GM12872 (cell line): Measurements from ENCODE around the gene NDRG3.

Source experiments
- CTCF ChIP-seq: IDR thresholded peaks from 3 replicates; pipeline ENCODE4 v1.5.1; 2011; ENCODE audit warnings: low read depth, mild to moderate bottlenecking, low read length, moderate library complexity; ENCODE audit not compliant: insufficient read depth

NDRG3 gene

DNA sequence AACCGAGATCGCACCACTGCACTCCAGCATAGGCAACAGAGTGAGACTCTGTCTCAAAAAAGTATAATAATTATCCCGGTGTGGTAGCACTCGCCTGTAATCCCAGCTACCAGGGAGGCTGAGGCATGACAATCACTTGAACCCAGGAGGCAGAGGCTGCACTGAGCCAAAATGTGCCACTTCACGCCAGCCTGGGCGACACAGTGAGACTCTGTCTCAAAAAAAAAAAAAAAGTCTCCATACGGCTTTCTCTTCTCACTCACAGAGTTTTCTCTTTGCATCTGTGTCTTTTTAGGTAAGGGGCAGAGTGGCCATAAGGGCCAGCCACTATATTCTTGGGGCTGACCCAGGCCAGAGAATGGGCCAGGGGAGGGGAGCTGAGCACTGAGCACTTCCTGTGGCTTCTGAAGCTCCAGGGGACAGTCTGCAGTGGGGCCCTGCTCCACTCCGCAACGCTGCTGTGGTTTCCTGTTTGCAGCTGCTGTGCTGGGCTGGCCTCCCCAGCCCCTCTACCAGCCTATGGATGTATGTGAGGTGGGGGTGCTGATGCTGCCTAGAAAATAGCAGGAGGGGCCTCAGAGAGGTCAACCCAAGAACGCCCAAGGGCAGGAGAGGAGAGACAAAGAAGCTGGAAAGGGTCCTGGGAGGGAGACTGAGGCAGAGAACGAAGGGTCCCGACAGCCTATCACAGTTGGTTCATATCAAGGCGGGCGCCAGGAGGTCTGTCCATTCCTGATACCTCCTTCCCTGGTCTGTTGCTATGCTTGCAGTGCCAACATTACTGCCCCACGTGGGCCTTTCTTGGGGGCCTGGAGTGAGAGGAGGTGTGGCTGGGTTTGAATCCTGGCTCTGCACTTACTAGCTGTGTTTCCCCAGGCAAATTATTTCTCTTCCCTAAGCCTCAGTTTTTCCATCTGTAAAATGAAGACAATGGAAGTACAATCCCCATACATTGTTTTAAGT is 115.9 kb downstream of the NDRG3 start:
- TF ChIP-seq CTCF, result no peak

DNA sequence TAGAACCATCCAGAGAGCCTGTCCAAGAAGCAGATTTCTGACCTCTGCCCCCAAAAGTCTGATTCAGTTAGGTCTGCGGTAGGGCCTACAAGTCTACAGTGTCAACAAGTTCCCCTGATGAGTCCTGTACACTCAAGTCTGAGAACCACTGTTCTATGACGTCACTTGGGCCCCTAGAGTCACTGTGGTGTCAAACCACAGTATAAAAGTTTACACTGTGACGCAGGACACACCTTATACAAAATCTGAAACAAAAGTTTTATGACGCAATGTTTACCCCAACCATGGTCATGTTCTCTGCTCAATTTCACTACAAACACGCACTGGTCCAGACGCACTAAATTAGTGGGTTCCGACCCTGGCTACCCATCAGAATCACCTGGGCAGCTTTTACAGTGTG is 117.8 kb downstream of the NDRG3 start:
- TF ChIP-seq CTCF, result no peak

DNA sequence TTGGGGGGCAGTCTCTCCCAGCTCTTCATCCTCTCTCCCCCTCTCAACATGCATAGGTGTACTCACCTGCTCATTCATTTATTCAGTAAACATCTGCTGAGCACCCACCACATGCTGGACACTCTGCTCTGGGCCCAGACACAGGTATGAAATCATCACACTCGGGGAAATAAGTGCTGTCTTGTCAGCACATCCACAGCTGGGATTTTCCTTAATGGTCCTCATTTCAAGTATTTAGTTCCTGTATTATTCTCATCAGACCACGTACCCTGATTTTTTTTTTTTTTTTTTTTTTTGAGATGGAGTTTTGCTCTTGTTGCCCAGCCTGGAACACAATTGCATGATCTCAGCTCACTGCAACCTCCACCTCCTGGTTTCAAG is 121.0 kb downstream of the NDRG3 start:
- no peak for TF ChIP-seq CTCF

- TF ChIP-seq CTCF, result no peak
Measured at GRCh38 chr20:36624068-36624943, 121.6 kb downstream of the NDRG3 start.

DNA sequence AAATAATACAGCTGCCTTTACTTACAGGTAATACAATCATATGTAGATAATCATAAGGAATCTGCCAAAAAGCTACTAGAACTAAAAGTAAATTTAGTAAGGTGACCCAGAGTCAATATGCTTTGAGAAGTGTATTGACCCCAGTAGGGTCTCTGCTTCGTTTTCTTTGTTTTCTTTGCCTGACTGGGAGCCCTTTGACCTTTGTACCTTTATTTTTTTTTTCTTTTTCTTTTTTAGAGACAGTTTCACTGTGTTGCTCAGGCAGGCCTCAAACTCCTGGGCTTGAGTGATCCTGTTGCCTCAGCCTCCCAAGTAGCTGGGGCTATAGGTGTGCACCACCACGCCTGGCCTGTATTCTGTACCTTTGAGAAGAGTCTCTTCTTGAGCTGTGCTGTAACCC is 122.4 kb downstream of the NDRG3 start:
- TF ChIP-seq CTCF, result no peak

DNA sequence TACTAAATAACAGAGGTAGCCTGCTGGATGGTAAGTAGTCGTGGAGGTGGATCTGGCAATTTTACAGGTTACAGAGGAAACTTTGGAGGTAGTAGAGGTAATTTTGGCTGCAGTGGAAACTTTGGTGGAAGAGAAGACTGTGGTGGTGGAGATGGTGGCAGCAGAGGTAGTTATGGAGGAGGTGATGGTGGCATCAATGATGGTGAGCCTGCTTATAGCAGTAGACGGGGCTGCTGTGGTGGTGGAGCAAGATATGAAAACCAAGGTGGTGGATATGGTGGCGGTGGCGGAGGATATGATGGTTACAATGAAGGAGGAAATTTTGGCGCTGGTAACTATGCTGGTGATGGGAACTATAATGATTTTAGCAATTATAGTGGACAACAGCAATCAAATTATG is 125.0 kb downstream of the NDRG3 start:
- no peak for TF ChIP-seq CTCF
